GM18867 (cell line): ENCODE data around the gene COL23A1.

Source experiments
- ATAC-seq: cut with Tn5 transposase; IDR thresholded peaks from one replicate; pipeline ENCODE4 v1.9.1; 2021; ENCODE audit warnings: mild to moderate bottlenecking, moderate library complexity; ENCODE audit not compliant: unreplicated experiment

COL23A1 gene

DNA sequence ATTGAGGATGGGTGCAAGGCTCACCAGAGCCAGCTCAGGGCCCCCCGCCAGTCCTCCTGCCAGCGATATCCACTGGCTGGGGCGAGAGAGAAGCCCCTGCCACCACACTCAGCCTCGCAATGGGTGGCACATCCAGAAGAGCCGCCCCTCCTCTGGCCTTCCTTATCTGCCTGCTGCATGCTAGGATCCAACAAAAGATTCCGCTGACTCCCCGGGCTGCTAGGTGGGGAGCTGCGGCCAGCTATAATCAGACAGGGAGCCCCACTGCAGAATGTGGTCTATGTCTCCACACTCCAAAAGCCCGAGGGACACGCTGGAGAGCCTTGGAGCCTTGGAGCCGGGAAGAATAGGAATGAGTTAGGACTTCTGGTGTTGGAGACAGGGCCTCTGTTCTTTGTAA, 32.8 kb downstream of the COL23A1 start:
- ATAC-seq: no peak

DNA sequence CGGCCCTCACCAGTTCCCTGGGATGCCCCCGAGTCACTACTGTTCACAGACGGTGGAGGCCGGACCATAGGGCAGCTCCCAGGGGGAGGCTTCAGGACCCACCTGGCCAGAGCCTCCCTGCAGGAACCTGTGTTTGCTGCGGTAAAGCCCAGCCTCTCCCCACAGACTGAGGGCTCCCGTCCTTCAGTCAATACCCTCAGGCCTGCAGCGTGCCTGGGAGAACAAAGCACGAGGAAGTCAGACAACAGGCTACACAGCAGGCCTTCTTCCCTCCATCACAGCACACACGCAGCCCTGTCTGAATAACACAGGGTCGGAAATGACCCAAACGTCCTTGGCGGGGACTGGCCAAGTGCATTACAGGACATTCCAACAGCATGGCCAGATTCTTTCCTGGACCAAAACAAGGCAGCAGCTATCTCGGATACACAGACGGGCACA, 34.4 kb downstream of the COL23A1 start:
- ATAC-seq: no peak

DNA sequence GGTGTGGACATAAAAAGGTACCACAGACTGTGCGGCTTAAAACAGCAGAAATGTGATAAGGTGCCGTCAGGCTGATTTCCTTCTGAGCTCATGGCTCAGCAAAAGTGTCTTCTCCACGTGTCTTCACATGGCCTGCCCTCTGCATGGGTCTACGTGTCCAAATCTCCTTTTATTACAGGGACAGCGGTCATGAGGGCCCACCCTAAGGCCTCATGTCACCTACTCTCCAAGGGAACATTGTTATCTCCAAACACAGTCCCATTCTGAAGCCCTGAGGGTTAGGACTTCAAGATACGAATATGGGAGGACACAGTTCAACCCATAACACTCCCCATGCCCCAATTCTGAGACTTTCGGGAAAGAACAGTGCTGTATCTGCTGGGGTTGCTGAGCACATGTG, 35.2 kb downstream of the COL23A1 start:
- ATAC-seq: no peak

DNA sequence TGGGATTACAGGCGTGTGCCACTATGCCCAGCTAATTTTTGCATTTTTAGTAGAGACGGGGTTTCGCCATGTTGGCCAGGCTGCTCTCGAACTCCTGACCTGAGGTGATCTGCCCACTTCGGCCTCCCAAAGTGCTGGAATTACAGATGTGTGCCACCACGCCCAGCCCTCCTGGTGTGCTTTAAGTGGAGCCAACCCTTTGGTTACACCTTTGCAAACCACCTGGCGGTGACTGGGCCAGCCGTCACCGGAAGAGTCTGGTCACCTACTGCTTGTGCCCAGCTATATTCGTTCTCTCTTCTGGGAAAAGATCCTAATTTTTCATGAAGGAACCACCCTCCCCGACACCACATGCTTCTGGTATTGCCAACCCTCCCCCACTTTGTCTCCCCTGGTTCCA, 35.9 kb downstream of the COL23A1 start:
- ATAC-seq: no peak

DNA sequence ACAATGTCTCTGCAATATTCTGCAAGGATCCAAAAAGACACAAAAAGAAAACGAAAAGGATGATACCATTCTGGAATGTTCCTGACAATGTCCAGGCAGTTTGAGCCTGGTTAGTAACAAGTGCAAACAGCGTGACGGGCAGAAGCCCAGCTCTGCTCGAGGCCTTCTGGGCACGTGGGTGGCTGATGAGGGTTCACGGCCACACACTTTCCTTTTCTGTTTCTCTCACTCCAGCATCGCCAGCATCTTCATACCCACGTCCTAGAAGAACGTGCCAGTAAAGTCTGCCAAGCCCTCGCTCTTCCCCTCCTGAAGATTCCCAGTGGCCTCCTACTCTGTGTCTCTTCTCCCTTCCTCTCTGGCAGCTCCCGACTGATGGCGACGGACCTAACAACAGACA, 36.7 kb downstream of the COL23A1 start:
- ATAC-seq: no peak

DNA sequence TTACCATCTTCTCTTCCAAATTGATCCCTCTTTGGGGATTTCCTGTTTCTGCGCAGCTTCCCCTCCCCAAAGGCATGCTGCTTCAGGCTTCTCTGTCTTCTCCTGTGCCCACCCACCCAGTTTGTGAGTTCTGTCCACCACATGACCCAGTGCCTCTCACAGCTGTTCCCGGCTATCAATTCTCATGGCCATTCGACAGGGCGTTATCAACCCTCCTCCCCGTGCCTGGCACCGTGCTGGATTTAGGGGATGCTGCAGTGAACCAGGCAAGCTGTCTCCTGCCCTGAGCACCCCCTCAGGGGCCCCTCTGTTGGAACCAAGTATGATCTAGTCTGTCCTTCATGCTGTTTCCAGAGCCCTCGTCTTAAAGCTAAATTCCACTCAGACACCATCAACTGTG, 38.7 kb downstream of the COL23A1 start:
- no peak for ATAC-seq

DNA sequence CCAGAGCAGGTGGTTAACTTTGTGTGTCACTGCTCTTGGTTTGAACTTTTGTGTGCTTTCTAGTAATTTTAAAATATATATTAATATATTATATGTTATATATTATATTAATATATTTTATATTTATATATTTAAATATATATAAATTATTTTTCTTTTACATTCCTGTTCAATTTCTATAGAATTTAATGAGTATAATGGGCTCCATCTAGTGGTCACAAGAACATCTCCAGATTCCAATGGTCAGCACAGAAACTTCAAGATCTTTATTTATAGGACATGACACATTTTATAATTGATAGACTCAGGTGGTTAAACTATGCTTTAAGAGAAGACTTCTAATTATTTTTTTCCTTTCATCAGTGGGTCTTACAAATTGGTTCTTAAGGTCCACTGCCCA, 39.1 kb downstream of the COL23A1 start:
- no peak for ATAC-seq

DNA sequence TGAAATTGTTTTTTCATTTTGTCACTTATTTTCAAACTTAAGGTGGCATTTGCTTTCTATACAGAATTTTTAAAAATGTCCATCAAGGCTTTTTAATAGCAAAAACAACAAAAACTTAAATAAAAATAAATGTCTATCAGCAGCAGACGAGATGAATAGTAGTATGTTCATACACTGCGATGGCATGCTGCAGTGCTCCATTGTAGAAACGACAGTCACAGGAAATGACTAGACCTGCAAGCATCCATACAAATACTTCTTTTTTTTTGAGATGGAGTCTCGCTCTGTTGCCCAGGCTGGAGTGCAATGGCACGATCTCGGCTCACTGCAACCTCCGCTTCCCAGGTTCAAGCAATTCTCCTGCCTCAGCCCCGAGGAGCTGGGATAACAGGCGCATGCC, 41.4 kb downstream of the COL23A1 start:
- no peak for ATAC-seq

DNA sequence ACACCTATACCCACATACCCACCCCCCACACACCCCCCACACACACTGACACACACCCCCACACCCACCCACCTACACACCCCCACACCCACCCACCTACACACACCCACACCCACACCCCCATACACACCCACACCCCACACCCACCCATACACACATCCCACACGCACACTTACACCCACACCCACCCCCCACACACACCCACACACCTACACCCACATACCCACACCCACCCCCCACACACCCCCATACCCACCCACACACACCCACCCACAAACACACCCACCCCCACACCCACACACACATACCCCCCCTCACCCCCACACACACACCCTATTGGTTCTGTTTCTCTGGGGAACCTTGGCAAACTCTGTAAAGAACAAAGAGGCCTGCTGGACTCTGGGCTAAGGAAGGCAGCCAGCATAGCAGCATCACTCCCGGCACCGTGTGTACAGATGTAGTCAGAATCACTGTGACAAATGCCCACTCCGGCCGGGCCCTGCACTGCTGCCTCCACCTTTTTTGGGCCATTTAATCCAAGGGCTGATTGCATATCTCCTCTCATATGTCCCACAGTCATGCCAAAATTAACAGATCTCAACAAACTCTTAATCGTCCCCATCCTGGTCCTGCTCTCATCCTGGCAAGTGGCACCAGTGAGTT, 42.3 kb downstream of the COL23A1 start:
- ATAC-seq: no peak

DNA sequence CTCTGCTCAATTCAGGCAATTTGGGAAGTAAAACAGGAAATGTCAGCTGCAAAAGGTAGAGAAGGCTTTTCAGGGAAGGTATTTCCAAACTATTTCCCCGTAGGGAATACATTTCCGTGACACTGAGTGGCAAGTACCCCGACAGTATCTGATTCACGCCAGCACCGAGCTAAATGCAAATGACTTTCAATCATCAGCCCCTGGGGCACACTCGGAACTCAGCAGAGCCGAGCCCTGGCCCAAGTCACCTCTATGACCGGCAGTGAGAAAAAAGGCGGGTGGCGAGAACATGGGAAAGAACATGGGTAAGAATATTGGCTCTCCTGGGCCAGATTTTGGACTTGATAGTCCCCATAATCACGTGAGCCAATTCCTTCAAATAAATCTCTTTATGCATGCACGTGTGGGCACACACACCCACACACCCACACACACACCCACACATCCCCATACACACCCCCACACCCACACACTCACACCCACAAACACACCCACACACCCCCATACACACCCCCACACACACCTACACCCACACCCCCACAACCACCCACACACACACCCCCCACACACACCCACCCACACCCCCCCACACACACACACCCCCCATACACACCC, 43.0 kb downstream of the COL23A1 start:
- ATAC-seq: no peak

DNA sequence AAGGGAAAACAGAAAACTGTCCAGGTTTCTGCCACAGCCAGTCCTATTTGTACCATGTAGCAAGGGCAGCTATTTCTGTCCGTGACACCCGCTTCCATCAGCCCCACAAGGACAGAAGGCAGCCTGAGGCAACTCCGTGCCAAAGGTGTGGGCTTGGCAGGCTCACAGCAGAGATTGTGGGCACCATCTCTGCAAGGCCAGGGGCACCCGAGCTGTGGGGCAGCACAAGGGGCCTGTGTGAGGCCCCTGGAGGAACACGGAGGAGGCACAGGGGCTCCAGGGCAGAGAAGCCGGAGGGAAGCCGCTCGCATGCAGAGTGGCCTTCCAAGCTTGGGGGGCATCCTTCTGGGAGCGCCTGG, 43.5 kb downstream of the COL23A1 start:
- no peak for ATAC-seq

DNA sequence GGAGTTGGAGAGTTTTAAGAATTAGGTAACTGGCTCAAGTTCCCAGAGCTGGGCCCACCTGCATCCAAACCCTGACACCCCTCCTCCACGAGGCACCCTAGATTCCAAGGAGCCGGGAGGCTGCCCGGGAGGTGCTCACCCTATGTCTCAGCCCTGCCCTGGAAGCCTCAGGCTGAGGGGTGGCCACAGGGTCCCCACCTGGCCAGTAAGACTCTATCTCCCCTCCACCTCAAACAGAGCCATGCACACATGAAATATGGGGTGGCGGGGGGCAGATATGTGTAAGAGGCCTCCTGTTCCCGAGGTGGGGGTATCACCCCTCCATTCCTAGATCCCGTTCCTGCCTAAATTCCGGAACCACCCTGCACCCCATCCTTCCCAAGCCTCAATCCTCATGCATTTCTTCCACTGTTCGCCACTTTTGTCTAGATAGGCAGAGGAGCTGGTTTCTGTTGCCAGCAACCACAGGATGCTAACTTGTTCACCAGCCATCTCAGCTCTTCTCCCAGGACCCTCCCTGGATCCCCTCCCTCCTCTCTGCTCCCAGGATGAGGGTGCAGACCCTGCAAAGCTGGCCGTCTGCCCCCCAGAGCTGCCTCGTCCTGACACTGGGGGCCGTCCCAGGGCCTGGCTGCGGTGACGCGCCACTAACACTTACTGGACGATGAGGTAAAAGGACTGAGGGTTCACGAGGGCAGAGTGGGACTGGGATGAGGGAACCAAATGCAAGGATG, 44.1 kb downstream of the COL23A1 start:
- ATAC-seq: no peak

DNA sequence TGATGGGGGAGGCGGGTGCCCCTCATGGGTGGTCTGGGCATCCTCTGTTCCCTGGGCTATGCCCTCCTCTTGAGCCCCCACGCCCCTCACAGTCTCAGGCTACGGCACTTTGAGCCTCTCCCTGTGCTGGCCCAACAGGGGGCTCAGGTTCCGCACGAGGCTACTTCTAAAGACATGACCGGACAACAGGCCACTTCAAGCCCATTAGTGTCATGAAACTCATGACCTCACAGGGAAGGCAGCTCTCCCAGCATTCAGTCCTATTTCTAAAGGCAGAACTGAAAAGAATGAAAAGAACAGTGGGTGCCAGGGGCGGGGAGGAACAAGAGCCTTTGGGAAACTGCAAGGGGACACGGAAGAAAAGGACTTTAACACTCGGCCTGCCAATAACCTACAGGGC, 45.0 kb downstream of the COL23A1 start:
- ATAC-seq: no peak

DNA sequence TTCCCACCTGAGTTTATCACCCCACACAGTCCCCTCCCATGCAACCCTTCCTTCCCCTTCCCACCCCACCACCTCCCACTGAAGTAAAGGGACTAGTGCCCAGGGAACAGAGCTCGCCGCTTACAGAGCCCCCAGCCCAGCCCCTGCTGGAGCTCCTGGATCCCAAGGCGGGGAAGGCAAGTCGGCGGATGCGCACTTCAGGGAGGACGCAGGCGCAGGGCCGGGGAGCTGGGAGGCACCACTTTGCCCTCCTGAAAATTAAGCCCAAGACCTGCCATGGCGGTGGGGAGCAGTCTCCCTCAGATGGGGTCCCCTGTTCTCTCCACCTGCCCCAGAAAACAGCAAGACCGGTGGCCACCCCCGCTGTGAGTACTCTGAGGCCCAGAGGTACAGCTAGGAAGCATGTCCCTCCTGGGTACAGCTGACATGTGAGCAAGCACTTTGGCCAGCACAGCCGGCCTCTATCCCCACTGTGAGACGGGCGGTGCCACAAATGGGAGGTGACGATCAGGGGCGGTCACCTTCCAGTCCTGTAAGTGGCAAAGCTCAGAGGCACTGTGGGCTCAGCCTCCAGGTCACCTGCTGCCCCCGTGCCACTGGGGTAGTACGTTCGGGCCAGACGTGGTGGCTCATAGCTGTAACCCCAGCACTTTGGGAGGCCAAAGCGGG, 45.9 kb downstream of the COL23A1 start:
- no peak for ATAC-seq

DNA sequence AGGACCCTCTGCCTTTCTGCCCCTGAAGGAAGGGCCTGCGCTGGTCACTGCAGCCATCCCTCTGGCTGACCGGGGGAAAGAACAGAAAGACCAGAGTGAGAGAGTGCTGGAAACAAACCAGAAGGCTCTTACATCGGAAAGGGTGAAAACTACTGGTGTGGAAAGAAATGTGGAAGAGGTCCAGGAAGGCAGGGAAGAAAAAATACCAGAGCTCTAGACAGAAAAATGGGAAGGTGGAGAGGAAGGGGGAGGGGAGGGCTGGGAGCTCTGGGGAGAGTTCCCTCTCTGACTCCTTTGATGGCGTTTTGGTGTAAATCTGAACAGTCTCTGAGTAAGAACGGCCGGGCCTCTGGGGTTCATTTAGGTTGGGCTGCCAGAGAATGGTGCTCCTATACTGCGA, 47.7 kb downstream of the COL23A1 start:
- no peak for ATAC-seq

DNA sequence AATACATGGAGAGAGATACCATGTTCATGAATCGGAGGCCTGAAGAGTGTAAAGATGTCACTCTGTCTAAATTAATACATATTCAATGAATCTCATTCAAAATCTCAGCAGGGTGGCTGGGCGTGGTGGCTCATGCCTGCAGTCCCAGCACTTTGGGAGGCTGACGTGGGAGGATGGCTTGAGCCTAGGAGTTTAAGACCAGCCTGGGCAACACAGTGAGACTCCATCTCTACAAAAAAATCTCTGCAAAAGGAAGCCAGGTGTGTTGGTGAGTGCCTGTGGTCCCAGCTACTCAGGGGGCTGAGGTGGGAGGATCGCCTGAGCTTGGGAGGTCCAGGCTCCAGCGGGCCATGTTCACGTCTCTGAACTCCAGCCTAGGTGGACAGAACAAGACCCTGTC, 49.7 kb downstream of the COL23A1 start:
- ATAC-seq: no peak

DNA sequence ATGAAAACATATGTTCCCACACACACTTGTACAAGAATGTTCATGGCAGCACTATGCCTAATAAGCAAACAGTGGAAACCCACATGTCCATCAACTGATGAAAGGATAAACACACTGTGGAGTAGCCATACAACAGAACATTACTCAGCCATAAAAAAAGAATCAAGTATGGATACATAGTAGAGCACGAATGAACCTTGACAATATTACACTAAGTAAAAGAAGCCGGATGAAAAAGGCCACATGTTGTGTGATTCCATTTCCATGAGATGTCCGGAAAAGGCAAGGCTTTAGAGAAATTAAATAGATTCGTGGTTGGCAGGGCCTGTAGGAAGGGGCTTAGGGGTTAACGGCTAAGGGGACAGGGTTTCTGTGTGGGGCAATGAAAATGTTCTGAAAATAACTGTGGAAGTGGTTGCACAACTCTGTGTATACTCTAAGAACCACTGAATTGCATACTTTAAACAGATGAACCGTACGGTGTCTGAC, 51.4 kb downstream of the COL23A1 start:
- ATAC-seq: no peak

DNA sequence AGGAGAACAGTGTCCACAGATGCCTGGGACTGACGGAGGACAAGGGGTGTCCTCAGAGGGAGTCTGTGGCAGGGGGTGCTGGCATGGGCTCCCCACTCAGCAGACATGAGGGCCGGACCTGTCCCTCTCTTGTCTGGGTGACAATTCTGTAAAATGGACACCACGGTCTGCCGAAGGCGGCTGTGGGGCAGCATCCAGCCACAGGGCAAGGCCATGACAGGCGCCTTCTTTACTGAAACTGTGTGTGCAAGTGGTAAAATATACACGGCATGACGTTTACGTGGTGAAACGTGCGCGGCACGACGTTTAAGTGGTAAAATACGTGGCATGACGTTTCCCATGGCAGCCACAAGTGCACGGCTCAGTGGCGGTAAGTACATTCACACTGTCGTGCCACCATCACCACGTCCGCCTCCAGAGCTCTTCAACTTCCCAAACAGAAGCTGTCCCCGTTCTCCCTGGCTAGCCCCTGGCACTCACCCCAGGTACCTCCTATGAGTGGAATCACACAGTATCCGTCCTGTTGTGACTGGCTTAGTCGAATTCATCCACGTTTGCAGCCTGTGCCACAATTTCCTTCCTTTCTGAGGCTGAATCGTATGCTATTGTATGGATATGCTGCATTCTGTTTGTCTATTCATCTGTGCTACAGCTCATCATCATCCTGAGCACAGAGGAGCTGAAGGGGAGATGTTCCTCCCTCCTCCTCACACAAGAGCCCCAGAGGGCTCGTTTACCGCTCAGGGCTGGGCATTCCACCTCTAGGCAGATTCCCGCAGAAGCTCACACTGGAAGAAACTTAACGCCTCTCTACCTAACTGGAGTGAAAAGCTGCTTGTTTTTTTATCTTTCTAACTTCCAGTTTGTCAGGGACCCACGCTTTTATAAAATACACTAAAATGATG, 52.5 kb downstream of the COL23A1 start:
- ATAC-seq: no peak

DNA sequence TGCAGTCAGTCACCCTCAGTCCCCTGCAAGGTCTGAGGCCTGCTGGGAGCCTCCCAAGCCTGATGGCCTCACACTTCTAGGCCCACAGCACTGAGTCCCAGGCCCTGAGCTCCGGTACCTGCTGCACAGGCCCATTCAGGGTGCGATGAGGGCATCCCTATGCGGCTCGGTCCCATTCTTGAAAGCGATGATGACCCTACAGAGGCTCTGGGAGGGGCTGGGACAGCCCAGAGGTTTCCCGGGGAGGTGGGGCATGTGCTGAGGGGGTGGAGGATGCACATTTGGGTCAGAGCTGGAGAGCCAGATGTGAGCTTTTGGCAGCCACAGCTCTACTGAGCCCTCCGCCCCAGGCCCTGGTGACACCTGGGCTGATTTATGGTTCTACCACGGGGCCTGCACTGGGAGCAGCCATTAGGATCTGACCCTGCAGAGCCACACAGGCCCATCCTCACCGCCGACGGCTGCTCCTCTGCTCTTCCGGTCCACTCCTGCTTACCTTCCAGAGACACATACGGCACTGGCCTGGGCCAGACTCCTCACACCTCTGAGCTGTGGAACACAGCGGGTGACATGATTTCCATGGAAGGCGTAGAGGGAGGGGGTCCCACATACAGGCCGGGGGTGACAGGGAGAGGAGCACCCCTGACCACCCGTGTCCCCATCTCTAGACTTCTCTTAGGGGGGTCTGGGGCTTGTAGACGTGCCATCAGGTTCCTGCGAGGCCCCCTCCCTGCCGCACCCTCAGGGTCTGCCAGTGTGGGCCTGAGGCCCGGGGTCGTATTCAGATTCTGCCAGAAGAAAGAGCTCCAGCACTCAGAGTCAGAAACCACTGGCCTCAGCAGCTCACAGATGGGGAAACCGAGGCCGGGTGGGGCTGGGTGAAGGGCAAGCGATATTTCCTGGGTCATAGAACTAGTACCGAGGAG, 53.4 kb downstream of the COL23A1 start:
- no peak for ATAC-seq
